Astrocyte of the hippocampus (primary cell): ENCODE measurements around the gene DOCK9.
A peak's percentile ranks its signal among the peaks of the same experiment; 100 is the strongest.

ENCODE experiments used
- DNase-seq: peaks from one replicate; pipeline ENCODE4 v3.0.0; 2011; ENCODE audit warnings: low read depth, low spot score

DOCK9 gene

DNA sequence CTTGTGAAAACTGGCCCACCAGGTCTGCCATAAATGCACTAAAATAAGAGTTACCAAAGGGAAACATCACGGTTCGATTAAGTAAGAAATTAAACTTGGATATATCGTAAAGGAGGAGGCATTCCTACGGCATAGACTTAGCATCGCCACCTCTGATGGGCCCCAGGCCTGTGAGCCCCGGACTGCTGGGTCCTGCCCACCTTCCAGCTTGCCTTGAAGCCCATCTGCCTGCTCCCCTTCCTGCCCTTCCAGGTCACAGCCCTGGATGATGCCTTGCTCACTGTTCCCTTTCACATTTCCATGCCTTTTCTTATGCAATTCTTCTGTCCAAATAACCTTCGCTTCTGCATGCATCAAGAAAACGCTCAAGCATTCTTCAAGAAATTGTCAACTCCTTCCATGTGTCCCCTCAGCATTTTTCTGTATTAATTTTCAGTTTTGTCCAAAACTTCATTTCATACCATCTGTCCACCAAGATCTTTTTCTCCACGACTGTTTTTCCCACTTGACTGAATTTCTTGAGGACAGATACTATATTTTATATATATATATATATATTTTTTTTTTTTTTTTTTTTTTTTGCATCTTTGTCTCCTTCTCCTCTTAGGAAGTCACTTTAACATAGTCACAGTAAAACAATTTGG, 91.2 kb downstream of the DOCK9 start:
- no peak for DNase-seq

DNA sequence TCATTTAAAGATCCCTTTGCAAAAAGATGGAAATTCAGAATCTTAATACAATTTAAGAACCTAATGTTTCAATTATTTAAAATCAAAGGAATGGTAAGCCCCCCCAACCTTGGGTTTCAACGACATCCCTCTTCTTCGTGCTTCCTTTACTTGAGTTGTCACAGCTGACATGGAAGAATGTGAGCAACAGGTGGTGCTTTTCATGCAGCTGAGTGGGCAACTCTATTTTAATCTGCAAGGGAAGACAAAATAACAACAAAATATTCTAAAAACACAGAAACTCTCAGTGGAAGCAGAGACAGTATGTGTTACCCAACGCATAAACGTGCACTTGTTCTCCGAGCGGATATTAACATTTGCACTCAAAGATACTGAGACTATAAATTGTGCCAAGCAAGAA, 92.3 kb downstream of the DOCK9 start:
- no peak for DNase-seq

DNA sequence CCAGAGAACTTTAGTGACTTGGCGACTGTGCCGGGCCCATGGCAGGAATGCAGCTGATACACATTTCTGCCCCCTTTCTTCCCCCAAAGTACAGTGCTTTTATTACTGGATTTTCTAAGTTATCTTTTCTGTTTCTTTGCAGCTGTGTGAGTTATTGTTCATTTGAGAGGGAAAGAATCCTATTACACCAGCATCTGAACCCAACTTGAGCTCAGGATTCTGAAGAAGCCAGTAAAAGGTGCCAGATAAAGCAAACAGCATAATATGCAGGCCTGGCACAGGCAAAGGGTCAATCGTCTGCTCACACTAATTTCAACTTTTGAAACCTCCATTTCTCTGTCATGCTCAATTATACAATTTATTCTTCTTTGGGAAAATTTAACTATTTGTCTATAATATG, 93.9 kb downstream of the DOCK9 start:
- DNase-seq = no peak

DNA sequence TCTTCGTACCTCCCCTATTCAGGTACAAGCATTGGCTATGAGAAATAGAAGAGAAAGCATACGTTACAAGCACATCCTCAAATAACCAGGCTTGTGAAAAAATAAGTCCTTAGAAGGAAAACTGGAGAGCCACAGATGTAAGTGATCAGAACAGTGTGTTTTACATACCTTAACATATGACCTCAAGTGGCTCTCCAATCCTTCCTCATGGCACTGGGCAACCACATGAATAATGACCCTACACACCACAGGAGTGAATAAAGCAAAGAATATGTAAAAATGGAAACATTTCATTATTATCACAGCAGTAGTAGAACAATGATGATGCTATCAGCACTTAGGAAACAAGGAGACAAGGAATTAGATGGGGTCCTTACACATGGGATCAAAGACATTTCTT, 96.5 kb downstream of the DOCK9 start:
- DNase-seq = no peak

DNA sequence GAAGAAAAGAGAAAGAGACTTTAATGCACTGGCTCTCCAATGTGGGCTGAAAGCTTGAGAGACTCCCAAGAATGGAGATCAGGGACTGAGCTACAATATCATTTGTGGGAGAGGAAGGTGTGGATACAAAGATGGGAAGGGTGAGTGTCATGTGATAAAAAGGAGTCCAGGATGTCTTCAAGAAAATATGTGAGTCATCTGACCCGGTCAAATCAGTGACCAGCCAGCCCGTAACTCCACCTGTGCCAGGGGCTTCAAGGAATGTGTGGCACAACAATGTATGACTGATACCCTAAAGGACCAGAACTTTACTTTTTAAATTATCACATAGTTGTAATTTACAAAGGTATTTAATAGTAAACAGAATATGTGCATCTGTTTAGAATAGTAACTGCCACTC, 97.2 kb downstream of the DOCK9 start:
- DNase-seq = no peak

DNA sequence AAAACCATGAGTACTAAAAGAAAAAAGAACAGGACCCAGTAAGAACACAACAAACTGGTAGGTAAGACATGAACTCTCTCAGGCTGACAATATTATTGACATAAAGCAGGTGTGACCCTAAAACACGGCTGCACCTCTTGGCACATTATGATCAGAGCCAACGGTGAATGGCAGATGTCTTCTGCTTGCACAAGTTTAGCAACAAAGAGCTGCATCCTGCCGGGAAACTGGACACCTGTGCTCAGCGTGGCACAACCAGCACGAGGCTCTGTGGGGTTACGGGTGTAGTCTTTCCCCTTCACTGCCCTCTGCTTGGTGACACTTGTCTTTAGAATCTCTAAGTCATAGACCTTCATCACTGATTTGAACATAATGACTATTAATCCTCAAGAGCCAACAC, 97.9 kb downstream of the DOCK9 start:
- no peak for DNase-seq

DNA sequence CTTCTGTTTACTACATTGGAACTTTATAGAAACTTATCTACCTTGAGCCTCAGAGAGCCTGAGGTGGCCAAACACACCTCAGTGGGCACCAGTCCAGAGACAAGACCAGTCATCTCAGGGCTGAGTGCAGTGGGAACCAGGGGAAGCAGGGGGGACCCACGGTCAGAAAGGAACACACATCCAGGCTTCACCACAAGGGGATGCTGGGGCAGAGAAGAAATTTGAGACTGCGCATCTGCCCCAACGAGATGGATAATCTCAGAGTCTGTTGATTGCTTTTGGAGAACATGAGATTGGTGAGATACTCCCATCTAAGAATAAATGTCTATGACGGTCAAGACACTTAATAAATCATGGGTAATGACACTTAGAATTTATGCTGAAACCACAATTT, 98.7 kb downstream of the DOCK9 start:
- no peak for DNase-seq

DNA sequence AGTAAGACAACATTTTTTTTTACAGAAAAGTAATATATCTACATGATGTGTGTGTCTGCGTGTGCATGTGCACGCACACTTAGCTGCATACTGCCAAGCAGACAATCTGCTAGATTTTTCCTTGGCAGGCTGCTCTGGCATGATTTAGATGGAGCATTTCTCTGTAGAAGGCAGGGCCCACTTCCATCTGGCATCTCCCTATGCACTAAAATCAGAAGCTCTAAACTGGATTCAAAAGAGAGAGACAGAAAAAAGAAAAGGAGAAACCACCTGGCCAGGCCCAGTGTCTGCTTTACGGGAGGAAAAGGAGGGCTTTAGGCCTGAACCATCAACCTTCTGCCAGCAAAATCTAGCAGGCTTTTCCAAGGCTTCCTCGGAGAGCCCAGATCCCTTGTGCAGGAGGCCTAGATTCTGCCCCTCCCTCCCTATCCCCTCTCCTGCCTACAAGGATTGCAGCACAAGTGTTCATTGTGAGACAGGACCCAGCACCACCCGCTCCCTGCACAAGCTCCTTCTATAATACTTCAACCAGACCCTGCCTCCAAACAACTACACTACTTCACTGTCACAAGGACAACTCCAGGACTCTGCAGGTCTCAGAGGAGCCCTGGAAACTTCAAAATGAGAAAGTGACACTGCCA, 99.3 kb downstream of the DOCK9 start:
- DNase-seq = no peak

DNA sequence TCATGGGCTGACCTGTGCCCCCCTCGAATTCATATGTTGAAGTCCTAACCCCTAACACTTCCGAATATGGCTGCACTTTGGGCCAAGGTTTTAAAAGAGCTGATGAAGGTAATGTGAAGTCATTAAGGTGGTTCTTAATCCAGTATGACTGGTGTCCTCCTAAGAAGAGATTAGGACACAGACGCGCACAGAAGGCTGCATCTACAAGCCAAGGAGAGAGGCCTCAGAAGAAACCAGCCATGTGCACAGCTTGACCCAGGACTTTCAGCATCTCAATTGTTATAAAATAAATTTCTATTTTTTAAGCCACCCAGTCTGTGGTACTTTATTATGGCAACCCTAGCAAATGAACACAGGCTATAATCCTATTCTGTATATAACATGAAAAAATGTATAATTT, 99.9 kb downstream of the DOCK9 start:
- DNase-seq = no peak

DNA sequence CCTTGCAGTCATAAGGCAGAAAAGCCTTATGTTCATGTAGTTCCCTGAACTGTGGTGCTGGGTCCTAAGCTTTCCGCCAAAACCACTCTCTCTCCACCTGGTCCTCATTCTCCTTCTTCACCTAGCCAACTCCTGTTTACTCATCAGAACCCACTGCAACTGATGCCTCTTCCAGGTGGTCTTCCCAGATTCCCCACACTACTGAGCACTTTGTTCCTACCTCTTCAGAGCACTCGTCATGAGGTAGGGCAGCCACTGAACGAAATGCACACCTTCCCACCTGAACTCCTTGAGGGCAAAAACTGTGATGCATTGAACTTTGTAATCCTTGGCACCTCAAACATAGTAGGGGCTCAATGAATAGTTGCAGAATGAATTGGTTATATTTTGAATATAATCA, 100.4 kb downstream of the DOCK9 start:
- no peak for DNase-seq

DNA sequence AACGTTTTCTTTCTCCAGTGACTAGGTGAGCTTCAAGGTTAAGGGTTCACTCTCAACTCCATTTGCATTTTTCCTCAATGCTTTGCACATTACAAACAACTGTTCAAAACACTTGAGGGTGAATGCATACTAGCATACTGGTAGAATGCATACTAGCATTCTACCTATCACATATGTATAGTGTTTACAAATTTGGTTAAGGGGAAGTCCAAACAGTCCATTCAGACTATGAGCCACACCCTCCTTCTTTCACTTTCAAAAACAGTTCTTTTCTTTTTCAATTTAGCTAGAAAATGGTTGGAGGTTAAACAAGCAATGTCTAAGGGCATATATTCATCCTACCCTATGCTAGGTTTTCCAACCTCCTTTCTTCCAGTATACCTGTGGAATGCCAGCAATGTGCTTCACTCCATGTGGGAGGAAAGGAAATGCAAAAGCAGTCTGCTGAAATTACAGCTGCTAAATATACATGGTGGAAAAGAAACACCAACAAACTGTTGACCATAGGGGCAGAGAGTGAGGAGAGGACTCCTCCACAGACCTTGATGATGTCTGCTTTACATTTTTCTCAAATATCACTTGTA, 102.6 kb downstream of the DOCK9 start:
- DNase-seq = peak; percentile 26

DNA sequence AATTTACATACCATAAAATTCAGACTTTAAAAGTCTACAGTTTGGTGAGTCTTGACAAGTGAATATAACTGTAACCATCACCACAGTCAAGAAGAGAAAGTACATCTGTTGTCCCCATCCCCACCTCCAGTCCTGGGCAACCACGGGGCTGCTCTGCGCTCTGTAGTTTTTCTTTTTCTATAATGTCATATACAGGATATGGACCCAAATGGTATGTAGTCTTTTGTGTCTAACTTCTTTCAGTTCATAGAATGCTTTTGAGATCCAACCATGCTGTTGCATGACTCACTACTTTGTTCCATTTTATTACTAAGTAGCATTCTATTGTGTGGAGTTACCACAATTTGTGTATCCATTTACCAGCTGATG, 103.9 kb downstream of the DOCK9 start:
- peak; percentile 21 for DNase-seq

DNA sequence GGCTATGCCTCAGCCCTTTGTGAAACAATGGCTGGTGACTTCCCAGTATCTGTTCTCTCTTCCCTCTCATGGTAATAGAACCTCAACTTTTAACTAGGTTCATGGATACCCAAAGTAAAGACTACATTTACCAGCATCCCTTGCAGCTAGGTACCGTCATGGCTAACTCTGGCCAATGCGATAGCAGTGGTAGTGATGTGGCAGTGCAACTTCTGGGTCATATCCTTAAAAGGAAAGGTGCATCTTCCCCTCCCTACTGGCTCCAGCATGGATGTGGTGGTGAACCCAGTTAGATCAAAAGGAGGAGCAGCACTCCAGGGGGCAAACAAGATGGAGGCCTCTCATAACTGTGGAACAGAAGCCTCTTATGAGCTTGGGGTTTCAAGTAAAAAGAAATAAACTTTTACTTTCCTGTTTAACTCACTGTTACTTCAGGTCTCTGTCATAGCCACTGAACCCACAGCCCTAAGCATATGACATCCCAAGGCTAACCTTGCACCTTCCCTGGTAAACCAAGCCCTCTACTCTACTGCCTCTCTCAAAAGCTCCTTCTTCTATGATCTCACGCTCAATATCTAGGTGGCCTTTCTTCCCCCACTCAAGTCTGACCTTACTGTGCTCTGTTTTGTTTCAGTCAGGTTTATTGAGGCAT, 104.4 kb downstream of the DOCK9 start:
- DNase-seq = no peak

DNA sequence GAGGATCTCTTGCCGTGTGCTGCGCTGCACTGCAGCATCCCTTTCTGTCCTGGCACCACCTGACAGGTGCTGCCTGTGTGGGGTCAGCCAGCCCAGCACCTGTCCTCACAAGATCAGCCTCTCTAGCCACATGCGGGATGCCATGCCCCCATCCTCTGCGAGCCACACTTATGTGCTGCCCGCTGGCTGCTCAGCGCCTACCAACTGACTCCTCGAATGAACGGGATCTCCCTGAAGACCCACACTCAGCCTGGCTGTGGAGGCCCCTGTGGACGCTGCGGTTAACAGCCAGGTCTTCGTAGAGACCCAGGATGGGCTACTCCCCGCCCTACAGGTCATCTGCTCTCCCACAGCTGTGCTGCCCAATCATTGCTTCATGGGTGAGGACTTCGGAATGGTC, 106.1 kb downstream of the DOCK9 start:
- DNase-seq = no peak

DNA sequence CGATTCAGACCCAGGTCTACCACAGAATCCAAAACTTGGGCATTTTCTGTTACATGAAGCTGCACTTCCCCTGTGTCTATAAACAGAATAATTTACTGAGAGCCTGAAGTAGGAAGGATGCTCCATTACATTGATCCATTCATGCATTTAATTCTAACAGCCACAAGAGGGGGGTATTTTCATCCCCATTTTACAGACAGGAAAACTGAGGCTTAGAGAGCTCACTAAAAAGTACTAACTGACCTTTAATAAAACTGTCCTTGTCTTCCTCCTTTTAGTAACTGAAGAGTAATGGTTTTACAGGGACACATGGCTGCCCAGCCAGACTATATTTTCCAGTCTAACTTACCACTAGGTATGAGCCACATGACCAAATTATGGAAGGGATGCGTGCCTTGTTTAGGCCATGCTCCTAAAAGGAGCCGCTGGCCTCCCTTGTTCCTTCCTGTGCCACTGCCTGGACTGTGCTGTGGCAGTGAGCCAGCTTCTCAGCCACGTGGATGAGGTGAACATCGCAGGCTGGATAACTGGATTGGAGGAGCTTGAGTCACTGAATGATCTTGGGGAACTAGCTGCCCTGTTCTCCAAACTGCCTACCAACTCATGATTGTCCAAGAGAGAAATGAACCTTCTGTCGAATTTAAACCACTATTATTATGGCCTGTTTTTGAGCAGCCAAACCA, 108.3 kb downstream of the DOCK9 start:
- no peak for DNase-seq

DNA sequence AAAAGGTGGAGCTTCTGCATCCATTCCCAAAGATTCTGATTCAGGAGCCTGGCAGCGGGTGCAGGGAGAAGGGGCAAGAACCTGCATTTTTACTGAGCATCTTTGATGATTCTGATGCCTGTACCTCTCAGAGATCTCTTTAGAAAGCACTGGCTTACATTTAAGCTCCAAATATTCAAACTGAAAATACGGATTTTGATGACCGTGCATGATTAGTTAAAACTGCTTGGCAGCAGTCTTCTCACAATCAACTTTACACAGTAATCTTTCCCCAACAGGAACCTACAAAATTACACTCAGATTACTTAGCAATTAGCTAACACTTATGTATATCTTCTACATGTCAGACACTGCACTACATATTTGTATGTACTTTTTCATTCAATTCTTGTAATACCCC, 108.9 kb downstream of the DOCK9 start:
- DNase-seq = no peak

DNA sequence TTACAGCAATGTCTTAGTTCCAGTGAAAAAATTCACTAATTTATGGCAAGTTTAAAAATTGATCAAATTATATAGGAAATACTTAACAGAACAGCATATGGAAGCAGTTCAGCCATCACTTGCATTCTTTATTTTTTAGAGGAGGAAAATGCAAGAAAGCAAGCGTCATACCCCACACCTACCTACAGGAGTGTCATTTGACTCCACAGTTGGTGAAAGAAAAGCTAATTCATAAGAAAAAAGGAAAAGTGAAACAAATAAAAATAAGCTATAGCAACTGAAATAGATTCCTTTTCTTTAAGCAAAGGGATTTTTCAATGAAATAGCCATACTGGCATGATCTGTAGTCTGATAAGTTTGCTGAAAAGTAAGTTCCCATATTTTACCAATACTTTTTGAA, 111.0 kb downstream of the DOCK9 start:
- no peak for DNase-seq

DNA sequence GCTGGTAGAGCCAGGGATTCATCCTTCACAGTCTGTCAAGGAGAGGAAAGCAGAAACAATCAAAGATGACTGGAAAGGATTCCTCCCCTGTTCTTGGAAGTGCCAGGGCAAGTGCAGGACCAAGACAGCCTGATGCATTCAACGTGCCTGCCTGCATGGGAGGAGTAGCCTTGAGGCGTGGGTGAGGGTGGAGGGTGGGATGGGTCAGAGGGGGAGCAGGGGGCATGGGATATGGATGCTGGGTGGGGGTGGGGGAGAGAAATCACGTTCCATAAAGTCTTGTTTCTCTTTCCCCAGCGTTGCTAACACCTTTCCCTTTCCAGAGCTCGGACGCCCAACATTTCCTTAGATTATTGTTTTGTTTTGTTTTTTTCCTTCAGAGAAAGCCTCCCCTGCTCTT, 117.4 kb downstream of the DOCK9 start:
- no peak for DNase-seq

DNA sequence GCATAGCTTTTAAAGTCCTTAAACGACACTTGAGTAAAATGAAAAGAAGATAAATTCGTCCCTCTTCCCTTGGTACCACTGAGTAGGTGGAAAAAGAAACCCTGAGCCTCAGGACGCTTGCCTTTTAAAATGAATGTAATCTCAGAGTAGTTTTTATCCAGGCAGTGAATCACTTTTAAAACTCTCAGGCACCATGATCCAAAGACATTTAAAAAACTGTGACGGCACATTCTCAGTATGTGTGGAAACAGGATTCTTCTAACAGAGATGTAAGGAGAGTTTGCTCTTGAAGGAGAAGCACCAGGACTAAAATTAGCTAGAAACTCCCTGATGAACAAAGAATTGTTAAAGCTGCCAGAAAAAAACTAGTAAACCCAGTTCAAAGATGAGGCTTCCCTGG, 119.7 kb downstream of the DOCK9 start:
- DNase-seq = no peak

DNA sequence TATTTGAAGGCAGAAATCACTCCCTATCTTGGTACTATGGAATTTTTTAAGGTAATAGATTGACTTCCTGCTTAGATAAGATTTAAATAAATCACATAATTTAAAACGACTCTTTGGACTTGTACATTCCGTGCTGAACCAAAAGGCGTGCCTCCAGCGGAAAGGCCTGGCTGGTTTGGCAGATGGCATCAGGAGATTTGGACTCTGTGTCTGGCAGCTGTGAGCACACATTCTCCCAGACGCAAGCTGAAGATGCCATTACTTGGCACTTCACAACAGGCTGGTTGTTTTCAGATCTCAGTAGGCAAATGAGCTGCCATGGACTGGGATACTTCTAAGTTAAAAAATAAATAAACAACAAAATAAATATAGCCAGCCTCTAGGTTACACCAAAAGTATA, 120.9 kb downstream of the DOCK9 start:
- no peak for DNase-seq

DNA sequence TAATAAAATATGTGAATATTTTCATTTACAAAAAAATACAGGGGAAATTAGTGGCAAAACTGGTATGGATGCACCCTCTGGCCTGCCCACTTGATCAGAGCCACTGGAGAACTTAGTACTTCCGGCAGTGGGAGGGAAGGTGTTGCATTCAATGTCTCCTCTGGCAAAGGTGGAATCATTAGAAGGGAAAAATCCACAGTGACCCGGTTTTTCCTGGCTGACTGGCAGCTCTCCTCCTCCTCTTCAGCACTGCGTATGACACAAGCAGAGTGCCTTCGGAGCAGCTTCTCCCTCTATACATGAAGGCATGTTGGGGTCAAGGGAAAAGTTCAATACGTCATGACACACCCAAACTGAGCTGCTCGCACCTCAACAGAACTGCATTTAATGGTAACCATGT, 123.4 kb downstream of the DOCK9 start:
- DNase-seq = no peak

DNA sequence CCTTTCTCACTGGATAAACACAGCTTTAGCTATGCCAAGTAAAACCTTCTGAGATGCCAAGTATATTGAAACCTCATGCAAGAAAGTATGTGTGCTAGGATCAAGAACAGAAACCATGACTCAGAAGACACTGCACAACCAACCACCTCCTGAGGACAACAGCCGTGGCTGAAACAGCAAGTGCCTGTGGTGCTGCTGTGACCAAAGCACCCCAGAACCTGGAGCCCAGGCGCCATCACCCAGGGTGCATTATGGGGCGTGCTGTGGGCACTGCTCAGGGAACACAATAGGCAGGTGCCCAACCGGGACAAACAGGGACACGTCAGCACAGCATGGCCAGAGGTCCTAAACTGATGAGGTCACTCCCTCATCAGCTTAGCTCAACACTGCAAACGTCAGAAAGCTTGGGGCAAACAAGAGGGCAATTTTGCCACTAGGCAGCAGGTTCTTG, 124.1 kb downstream of the DOCK9 start:
- peak; percentile 82 for DNase-seq
